Measurements from ENCODE around the gene BCL2.

The BCL2 gene

DNA sequence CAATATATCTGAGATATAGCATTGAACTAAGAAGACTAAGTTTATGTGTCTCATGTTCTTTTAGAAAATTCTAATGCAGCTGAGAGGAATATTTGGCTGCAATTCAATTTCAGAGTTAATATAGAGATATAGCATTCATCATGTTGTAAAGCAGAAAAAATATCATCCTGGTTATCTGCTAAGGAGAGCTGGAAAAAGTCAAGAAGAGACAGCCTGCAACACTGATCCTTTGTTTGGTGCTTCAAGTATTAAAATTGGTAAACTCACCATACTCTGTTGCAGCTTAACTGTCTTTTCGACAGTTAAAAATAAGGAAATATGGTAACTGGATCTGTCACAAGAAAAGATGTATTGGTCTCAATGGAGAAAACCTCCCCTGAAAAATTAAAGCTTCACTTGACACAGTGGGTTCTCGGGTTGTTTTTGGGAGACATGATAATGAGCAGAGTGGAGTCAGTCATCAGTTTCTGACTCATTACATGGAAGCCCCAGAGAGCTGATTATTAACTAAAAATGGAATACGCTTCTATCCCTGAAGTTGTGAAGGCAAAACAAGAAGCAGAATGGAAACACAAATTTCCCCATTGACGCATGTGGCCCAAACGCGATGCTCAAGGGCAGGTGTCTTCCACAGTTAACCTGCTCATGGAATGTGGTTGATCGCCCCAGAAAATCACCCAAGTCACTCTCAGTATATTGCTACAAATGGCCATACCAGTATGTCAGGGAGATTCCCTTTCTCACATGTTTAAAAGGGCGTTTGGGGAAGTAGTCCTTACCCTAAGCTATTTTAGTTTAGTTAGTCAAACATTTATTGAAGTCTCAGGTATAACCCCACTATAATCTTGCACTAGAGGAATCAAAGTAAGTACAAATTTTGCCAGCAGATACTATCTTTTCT, 8.2 kb downstream of the BCL2 start:
- Mint-ChIP-seq H3K4me3 (peak overlapping the region; percentile 94 to 97), H3K27ac (peak overlapping the region; percentile 95), H3K27me3 (no peaks in the 10 kb centered on the region), H3K36me3 (peaks cover 49 to 71% of the 10 kb centered on the region in 2 donors), H3K4me1 (peaks cover 58 to 93% of the 10 kb centered on the region in 2 donors), H3K9me3 (peaks cover 0 to 3% of the 10 kb centered on the region in 2 donors)
- ATAC-seq (replicated peaks), result peak; percentile 86 to 88
- peak; percentile 84 for DNase-seq

DNA sequence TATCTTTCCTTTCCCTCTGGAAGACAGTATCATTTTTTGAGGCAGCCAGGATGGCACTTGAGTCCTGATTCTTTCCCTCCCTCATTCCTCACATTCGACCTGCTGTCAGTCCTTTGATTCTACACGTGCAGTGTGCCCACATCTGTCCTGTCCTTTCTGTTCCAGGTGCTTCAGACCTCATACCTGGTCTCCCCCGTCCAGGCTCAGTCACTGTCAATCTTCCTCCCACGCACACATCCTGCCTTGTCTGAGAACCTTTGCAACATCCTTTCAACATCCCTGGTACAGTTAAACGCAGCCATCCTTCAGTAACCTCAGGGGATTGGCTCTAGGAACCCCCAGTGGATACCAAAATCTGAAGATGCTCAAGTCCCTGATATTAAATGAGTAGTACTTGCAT, 10.1 kb downstream of the BCL2 start:
- no peaks in the 10 kb centered on the region for H3K27me3 Mint-ChIP-seq
- DNase-seq (no peak), ATAC-seq (replicated peaks) (no peak)
- peaks cover 60 to 95% of the 10 kb centered on the region in 2 donors for H3K4me1 Mint-ChIP-seq
- H3K36me3 Mint-ChIP-seq, result peaks cover 46 to 73% of the 10 kb centered on the region in 2 donors
- H3K27ac Mint-ChIP-seq, result peak overlapping the region; percentile 52
- peak overlapping the region; percentile 11 to 41 for H3K4me3 Mint-ChIP-seq
- H3K9me3 Mint-ChIP-seq, result peaks cover 0 to 3% of the 10 kb centered on the region in 2 donors

GRCh38 chr18:63307551-63308200, 11.9 kb downstream of the BCL2 start:
- Mint-ChIP-seq H3K4me1 (peaks cover 59 to 95% of the 10 kb centered on the region in 2 donors), H3K4me3 (peak overlapping the region; percentile 43 to 59), H3K36me3 (peaks cover 42 to 59% of the 10 kb centered on the region in 2 donors), H3K27ac (peak overlapping the region; percentile 79), H3K9me3 (peaks cover 0 to 3% of the 10 kb centered on the region in 2 donors), H3K27me3 (no peaks in the 10 kb centered on the region)
- DNase-seq (no peak), ATAC-seq (replicated peaks) (no peak)

DNA sequence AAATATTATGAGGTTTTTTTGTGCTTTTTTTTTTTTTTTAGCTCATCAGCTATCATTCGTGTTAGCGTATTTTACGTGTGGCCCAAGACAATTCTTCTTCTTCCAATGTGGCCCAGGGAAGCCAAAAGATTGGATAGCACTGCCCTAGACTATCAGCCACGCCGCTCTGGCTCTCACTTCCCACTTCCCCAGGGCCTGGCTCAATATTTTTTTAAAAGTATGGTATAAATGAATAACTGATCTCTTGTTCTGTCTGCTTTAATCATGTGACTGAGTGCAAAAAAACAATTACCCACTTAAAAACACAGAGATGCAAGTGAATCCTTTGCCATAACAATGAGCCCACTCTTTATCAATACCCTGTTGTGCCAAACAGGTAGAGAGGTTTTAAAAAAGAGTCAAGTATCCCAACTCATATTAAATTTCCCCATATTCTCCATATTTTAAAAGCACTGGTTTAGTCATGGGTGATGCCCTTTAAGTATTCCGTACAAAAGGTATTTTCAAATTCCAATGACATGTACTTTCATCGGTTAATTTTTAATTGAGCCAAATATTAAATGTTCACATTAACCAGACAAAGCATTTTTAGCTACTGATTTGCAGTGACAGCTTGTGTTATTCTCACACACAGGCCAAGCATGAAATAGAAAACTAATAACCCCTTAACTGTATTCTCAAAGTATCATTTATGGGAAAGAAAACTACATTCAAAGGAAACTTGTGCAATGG, 12.6 kb downstream of the BCL2 start:
- peaks cover 43 to 59% of the 10 kb centered on the region in 2 donors for H3K36me3 Mint-ChIP-seq
- H3K4me3 Mint-ChIP-seq, result peak overlapping the region; percentile 43 to 55
- peak overlapping the region; percentile 79 for H3K27ac Mint-ChIP-seq
- H3K27me3 Mint-ChIP-seq, result no peaks in the 10 kb centered on the region
- ATAC-seq (replicated peaks), result no peak
- peaks cover 0 to 3% of the 10 kb centered on the region in 2 donors for H3K9me3 Mint-ChIP-seq
- DNase-seq, result no peak
- H3K4me1 Mint-ChIP-seq, result peaks cover 59 to 95% of the 10 kb centered on the region in 2 donors

GRCh38 chr18:63306249-63306648, 13.3 kb downstream of the BCL2 start:
- H3K9me3 Mint-ChIP-seq, result peaks cover 0 to 3% of the 10 kb centered on the region in 2 donors
- H3K27me3 Mint-ChIP-seq, result no peaks in the 10 kb centered on the region
- peak overlapping the region in 1 of 2 donors; percentile 55 for H3K4me3 Mint-ChIP-seq
- H3K36me3 Mint-ChIP-seq, result peaks cover 47 to 64% of the 10 kb centered on the region in 2 donors
- ATAC-seq (replicated peaks) (no peak), DNase-seq (no peak)
- H3K4me1 Mint-ChIP-seq, result peaks cover 62 to 95% of the 10 kb centered on the region in 2 donors
- peak overlapping the region; percentile 79 for H3K27ac Mint-ChIP-seq

GRCh38 chr18:63303547-63303946, 16.0 kb downstream of the BCL2 start:
- Mint-ChIP-seq H3K36me3 (peaks cover 58 to 69% of the 10 kb centered on the region in 2 donors), H3K27ac (peak overlapping the region; percentile 80), H3K9me3 (no peaks in the 10 kb centered on the region), H3K4me1 (peaks cover 67 to 97% of the 10 kb centered on the region in 2 donors), H3K27me3 (no peaks in the 10 kb centered on the region), H3K4me3 (peak overlapping the region; percentile 50 to 65)
- DNase-seq, result no peak
- ATAC-seq (replicated peaks), result no peak

DNA sequence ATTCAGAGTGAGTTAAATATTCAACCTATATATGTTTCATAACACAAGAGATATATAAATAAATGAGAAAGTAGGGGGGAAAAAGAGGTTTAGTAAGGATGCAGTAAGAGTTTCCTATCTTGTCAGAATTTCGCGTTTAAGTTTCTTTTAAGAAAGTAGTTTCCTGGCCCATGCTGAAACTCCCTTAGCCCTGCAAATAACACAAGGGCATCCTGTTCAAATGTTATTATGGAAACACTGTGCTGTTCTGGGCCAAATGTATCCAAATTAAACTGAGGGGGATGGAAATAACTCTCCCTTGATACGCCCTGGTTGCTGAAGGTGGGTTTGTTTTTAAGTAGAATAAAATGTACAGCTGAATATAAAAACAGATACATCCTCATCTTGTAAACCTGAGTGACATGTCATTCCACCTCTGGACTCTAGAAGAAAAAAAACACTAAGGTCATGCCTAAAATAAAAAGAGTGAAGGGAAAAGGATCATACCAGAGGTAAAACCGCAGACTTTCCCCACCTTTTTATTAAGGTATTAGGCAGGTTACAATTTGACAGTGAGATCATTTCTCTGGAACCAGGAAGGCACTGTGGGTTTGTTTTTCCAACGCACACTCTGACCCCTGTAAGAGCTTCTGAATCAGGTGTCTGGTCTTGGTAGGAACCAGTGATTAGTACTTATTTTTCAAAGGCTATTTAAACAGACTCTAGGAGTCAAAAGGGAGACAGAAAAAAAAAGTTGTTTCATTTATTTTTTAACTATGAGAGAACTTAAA, 16.7 kb downstream of the BCL2 start:
- H3K4me3 Mint-ChIP-seq, result peak overlapping the region; percentile 56 to 77
- DNase-seq, result no peak
- no peaks in the 10 kb centered on the region for H3K9me3 Mint-ChIP-seq
- H3K36me3 Mint-ChIP-seq, result peaks cover 63 to 70% of the 10 kb centered on the region in 2 donors
- H3K27me3 Mint-ChIP-seq, result no peaks in the 10 kb centered on the region
- H3K4me1 Mint-ChIP-seq, result peaks cover 65 to 97% of the 10 kb centered on the region in 2 donors
- ATAC-seq (replicated peaks), result peak; percentile 49 to 56
- H3K27ac Mint-ChIP-seq, result peak overlapping the region; percentile 96

DNA sequence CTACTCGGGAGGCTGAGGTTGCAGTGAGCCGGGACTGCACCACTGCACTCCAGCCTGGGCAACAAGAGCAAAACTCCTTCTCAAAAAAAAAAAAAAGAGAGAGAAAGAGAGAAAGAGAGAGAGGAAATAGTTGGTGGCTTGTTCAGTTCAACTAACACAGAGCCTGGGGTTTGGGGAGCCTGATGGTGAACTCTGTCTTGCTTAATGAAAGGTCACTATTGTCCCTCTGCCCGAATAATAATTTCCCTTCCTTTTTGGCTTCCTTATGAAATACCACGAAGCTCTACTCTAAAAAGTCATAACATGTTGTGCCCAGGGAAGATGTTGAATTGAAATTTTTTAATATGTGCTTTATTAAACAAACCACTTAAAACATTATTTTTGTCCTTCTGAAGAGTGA, 17.3 kb downstream of the BCL2 start:
- H3K27me3 Mint-ChIP-seq, result no peaks in the 10 kb centered on the region
- peak overlapping the region; percentile 96 for H3K27ac Mint-ChIP-seq
- no peak for DNase-seq
- H3K9me3 Mint-ChIP-seq, result no peaks in the 10 kb centered on the region
- peaks cover 65 to 97% of the 10 kb centered on the region in 2 donors for H3K4me1 Mint-ChIP-seq
- H3K4me3 Mint-ChIP-seq, result peak overlapping the region; percentile 46 to 77
- ATAC-seq (replicated peaks), result peak; percentile 28 to 32
- H3K36me3 Mint-ChIP-seq, result peaks cover 65 to 70% of the 10 kb centered on the region in 2 donors

DNA sequence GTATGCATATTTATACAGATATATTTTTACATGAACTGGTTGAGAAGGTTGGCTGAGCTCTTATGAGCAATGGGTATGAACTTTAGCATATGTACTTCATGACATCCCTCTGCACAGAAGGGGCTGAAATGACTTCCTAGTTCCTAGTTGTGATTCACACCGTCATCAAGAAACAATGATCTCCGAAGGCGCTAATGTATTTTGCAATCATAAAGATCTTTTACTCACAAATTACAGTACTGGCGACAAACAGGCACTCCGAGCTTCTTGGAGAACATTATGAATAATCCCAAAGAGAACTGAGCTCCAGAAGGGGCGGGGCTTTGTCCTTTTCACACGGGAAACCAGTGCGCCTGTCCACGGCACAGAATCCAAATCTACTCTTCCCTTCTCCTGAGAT, 18.1 kb downstream of the BCL2 start:
- DNase-seq (no peak), ATAC-seq (replicated peaks) (no peak)
- Mint-ChIP-seq H3K4me3 (peak overlapping the region; percentile 30 to 46), H3K4me1 (peaks cover 61 to 95% of the 10 kb centered on the region in 2 donors), H3K27me3 (no peaks in the 10 kb centered on the region), H3K9me3 (no peaks in the 10 kb centered on the region), H3K36me3 (peaks cover 60 to 65% of the 10 kb centered on the region in 2 donors), H3K27ac (peak overlapping the region; percentile 96)

GRCh38 chr18:63299837-63300745, 19.5 kb downstream of the BCL2 start:
- ATAC-seq (replicated peaks) (peak; percentile 79 to 88), DNase-seq (peak; percentile 73)
- H3K4me3 Mint-ChIP-seq, result peak overlapping the region; percentile 68 to 77
- H3K27me3 Mint-ChIP-seq, result no peaks in the 10 kb centered on the region
- peaks cover 0 to 5% of the 10 kb centered on the region in 2 donors for H3K9me3 Mint-ChIP-seq
- peaks cover 63 to 68% of the 10 kb centered on the region in 2 donors for H3K36me3 Mint-ChIP-seq
- peak overlapping the region; percentile 96 for H3K27ac Mint-ChIP-seq
- peaks cover 62 to 97% of the 10 kb centered on the region in 2 donors for H3K4me1 Mint-ChIP-seq

GRCh38 chr18:63298400-63299365, 20.9 kb downstream of the BCL2 start:
- no peaks in the 10 kb centered on the region for H3K27me3 Mint-ChIP-seq
- H3K9me3 Mint-ChIP-seq, result peaks cover 0 to 5% of the 10 kb centered on the region in 2 donors
- ATAC-seq (replicated peaks) (no peak), DNase-seq (no peak)
- peak overlapping the region; percentile 96 for H3K27ac Mint-ChIP-seq
- H3K4me1 Mint-ChIP-seq, result peaks cover 62 to 84% of the 10 kb centered on the region in 2 donors
- peaks cover 61 to 67% of the 10 kb centered on the region in 2 donors for H3K36me3 Mint-ChIP-seq
- H3K4me3 Mint-ChIP-seq, result peak overlapping the region; percentile 68 to 71

All from stimulated activated naive B cell treated with anti-CD40 and anti-IgM and Interleukin-4, amounts not matched to agents 10 μg/mL and 1 μg/mL and 100 μg/mL, for 72 hours (primary cell).